ENCODE measurements around the gene GCC2. TPM values are rescaled to one million over a fixed set of nuclear protein-coding genes. Genes with fewer than 3 reads are reported as not detected.

GCC2 gene
- total RNA-seq, 1 donor from 2014 or later = 53.9 TPM

GRCh38 chr2:108538000-108538625 is 89.1 kb downstream of the GCC2 start:
- Mint-ChIP-seq H3K4me3 (ENCODE audit: unreplicated experiment) (peak overlapping the region; percentile 95), H3K27me3 (ENCODE audit: low read depth, unreplicated experiment) (no peaks in the 10 kb centered on the region), H3K4me1 (ENCODE audit: low read depth, unreplicated experiment) (peaks cover 39% of the 10 kb centered on the region), H3K36me3 (ENCODE audit: low read depth, unreplicated experiment) (peaks cover 5% of the 10 kb centered on the region), H3K27ac (ENCODE audit: unreplicated experiment) (peak overlapping the region; percentile 17), H3K9me3 (ENCODE audit: unreplicated experiment) (no peaks in the 10 kb centered on the region)
- peak overlapping the region; percentile 17 for H3K27ac ChIP-seq (ENCODE audit: low read depth, low read length)
- peak overlapping the region; percentile 92 for H3K4me2 ChIP-seq (ENCODE audit: low read length)
- H3K4me3 ChIP-seq (ENCODE audit: insufficient read depth, low read depth, low read length) = no peak overlapping the region
- TF ChIP-seq EZH2 (IDR thresholded peaks at IDR 0.05; ENCODE audit: insufficient read depth, low read length) = no peak
- TF ChIP-seq, protein P1, sequence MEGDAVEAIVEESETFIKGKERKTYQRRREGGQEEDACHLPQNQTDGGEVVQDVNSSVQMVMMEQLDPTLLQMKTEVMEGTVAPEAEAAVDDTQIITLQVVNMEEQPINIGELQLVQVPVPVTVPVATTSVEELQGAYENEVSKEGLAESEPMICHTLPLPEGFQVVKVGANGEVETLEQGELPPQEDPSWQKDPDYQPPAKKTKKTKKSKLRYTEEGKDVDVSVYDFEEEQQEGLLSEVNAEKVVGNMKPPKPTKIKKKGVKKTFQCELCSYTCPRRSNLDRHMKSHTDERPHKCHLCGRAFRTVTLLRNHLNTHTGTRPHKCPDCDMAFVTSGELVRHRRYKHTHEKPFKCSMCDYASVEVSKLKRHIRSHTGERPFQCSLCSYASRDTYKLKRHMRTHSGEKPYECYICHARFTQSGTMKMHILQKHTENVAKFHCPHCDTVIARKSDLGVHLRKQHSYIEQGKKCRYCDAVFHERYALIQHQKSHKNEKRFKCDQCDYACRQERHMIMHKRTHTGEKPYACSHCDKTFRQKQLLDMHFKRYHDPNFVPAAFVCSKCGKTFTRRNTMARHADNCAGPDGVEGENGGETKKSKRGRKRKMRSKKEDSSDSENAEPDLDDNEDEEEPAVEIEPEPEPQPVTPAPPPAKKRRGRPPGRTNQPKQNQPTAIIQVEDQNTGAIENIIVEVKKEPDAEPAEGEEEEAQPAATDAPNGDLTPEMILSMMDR (IDR thresholded peaks at IDR 0.05; ENCODE audit: insufficient read depth, low read depth, low read length) = no peak
- no peaks in the 10 kb centered on the region for H3K9me3 ChIP-seq (ENCODE audit: insufficient read depth, low read depth, low read length)
- no peak overlapping the region for H2AFZ ChIP-seq (ENCODE audit: low read depth, low read length)
- H4K20me1 ChIP-seq (ENCODE audit: insufficient read depth, low read length) = peaks cover 82% of the 10 kb centered on the region
- DNase-seq (ENCODE audit: low read depth) = no peak
- H3K4me1 ChIP-seq (ENCODE audit: insufficient read depth, low read length) = peaks cover 39% of the 10 kb centered on the region
- peaks cover 5% of the 10 kb centered on the region for H3K36me3 ChIP-seq (ENCODE audit: insufficient read depth, low read length)
- H3K27me3 ChIP-seq (ENCODE audit: insufficient read depth, low read length) = no peaks in the 10 kb centered on the region
- peaks cover 85% of the 10 kb centered on the region for H3K79me2 ChIP-seq (ENCODE audit: insufficient read depth, low read length)
- peak overlapping the region; percentile 95 for H3K9ac ChIP-seq (ENCODE audit: low read length)
- FAIRE-seq = no peak

DNA sequence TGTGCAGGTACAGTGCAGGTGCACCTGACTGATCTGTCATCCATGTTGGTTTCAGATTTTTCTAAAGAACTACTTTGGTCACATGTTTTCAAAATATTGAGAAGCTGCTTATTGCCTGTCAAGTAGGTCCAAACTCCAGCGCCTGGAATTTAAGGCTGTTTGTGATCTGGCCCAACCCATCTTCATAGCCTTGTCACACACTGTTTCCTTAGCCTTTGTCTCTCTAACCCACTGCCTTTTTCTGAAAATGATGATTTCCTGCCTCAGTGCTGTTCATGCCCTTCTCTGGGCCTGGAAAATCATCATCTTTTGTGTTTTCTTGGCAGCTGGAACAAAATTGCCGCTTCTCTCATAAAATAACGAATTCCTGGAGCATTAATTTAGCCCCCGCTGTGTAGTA is 92.4 kb downstream of the GCC2 start:
- Histone ChIP-seq H4K20me1 (ENCODE audit: insufficient read depth, low read length) (peaks cover 89% of the 10 kb centered on the region), H3K36me3 (ENCODE audit: insufficient read depth, low read length) (peaks cover 5% of the 10 kb centered on the region), H3K9ac (ENCODE audit: low read length) (peak overlapping the region; percentile 48), H3K4me2 (ENCODE audit: low read length) (peak overlapping the region; percentile 24), H3K27ac (ENCODE audit: low read depth, low read length) (peak overlapping the region; percentile 12), H3K9me3 (ENCODE audit: insufficient read depth, low read depth, low read length) (no peaks in the 10 kb centered on the region), H3K79me2 (ENCODE audit: insufficient read depth, low read length) (peaks cover 100% of the 10 kb centered on the region), H3K4me1 (ENCODE audit: insufficient read depth, low read length) (peaks cover 31% of the 10 kb centered on the region), H3K4me3 (ENCODE audit: insufficient read depth, low read depth, low read length) (no peak overlapping the region), H3K27me3 (ENCODE audit: insufficient read depth, low read length) (no peaks in the 10 kb centered on the region), H2AFZ (ENCODE audit: low read depth, low read length) (no peak overlapping the region)
- FAIRE-seq (no peak), DNase-seq (ENCODE audit: low read depth) (no peak)
- Mint-ChIP-seq H3K4me3 (ENCODE audit: unreplicated experiment) (no peak overlapping the region), H3K27me3 (ENCODE audit: low read depth, unreplicated experiment) (no peaks in the 10 kb centered on the region), H3K9me3 (ENCODE audit: unreplicated experiment) (no peaks in the 10 kb centered on the region), H3K27ac (ENCODE audit: unreplicated experiment) (no peak overlapping the region), H3K4me1 (ENCODE audit: low read depth, unreplicated experiment) (peaks cover 40% of the 10 kb centered on the region), H3K36me3 (ENCODE audit: low read depth, unreplicated experiment) (peaks cover 7% of the 10 kb centered on the region)
- TF ChIP-seq EZH2 (IDR thresholded peaks at IDR 0.05; ENCODE audit: insufficient read depth, low read length) = no peak
- TF ChIP-seq, protein P1 (IDR thresholded peaks at IDR 0.05; ENCODE audit: insufficient read depth, low read depth, low read length) = no peak

DNA sequence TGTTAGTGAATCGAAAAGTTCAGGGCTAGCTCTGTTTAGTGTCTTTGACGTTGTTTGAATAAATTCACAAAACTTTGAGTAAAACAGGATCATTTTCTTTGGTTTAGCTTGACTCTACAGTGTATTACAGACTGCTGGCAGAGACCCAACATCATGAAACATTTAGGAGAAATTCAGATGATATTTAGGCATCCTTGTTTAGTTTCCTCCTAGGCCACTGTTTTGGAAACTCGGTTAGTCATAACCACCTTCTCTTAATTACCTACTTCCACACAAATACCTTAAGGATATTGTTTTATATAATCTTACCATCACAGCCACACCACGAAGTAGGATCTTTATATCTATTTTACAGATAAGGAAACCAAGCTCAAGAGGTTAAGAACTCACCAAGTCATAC is 93.1 kb downstream of the GCC2 start:
- H3K9ac ChIP-seq (ENCODE audit: low read length) = peak overlapping the region; percentile 48
- H3K27ac Mint-ChIP-seq (ENCODE audit: unreplicated experiment) = peak overlapping the region; percentile 19
- peak overlapping the region; percentile 24 for H3K27ac ChIP-seq (ENCODE audit: low read depth, low read length)
- peaks cover 5% of the 10 kb centered on the region for H3K36me3 ChIP-seq (ENCODE audit: insufficient read depth, low read length)
- peaks cover 88% of the 10 kb centered on the region for H4K20me1 ChIP-seq (ENCODE audit: insufficient read depth, low read length)
- H3K9me3 Mint-ChIP-seq (ENCODE audit: unreplicated experiment) = no peaks in the 10 kb centered on the region
- FAIRE-seq (no peak), DNase-seq (ENCODE audit: low read depth) (peak; percentile 71)
- peaks cover 24% of the 10 kb centered on the region for H3K4me1 ChIP-seq (ENCODE audit: insufficient read depth, low read length)
- H3K79me2 ChIP-seq (ENCODE audit: insufficient read depth, low read length) = peaks cover 100% of the 10 kb centered on the region
- H3K4me1 Mint-ChIP-seq (ENCODE audit: low read depth, unreplicated experiment) = peaks cover 46% of the 10 kb centered on the region
- H3K27me3 ChIP-seq (ENCODE audit: insufficient read depth, low read length) = no peaks in the 10 kb centered on the region
- no peak overlapping the region for H3K4me3 ChIP-seq (ENCODE audit: insufficient read depth, low read depth, low read length)
- H3K27me3 Mint-ChIP-seq (ENCODE audit: low read depth, unreplicated experiment) = no peaks in the 10 kb centered on the region
- H2AFZ ChIP-seq (ENCODE audit: low read depth, low read length) = no peak overlapping the region
- H3K4me3 Mint-ChIP-seq (ENCODE audit: unreplicated experiment) = peak overlapping the region; percentile 23
- peak overlapping the region; percentile 24 for H3K4me2 ChIP-seq (ENCODE audit: low read length)
- TF ChIP-seq EZH2 (IDR thresholded peaks at IDR 0.05; ENCODE audit: insufficient read depth, low read length) = no peak
- TF ChIP-seq, protein P1 (IDR thresholded peaks at IDR 0.05; ENCODE audit: insufficient read depth, low read depth, low read length) = no peak
- peaks cover 11% of the 10 kb centered on the region for H3K36me3 Mint-ChIP-seq (ENCODE audit: low read depth, unreplicated experiment)
- no peaks in the 10 kb centered on the region for H3K9me3 ChIP-seq (ENCODE audit: insufficient read depth, low read depth, low read length)
